Activated B cell treated with CpG ODN at 0.5 μM for 24 hours (primary cell): ENCODE data around the gene GSG1L. TPM values are rescaled to one million over a fixed set of nuclear protein-coding genes. Genes with fewer than 3 reads are reported as not detected.

Experiments used
- ATAC-seq: fragments of 200-7000 bp; cut with Tn5 transposase; one replicate; pipeline ENCODE4 v1.10.0; 2021; ENCODE audit warnings: low read depth, mild to moderate bottlenecking, moderate library complexity
- CTCF ChIA-PET: fragments of 350-600 bp; sonication (Branson Sonifier 250); formaldehyde crosslinking; loops from one replicate; lab custom pipeline; 2021; ENCODE audit warnings: antibody characterized with exemption; lab: Charles Lee
- POLR2A ChIA-PET: fragments of 350-600 bp; sonication (Branson Sonifier 250); formaldehyde crosslinking; loops from one replicate; lab custom pipeline; 2021; ENCODE audit warnings: antibody characterized with exemption; lab: Charles Lee
- DNase-seq: peaks from one replicate; pipeline ENCODE4 v3.0.0; 2022
- H3K27ac Mint-ChIP-seq: one replicate; pipeline ENCODE4 v1.8.0; 2020; ENCODE audit warnings: mixed read lengths
- H3K27me3 Mint-ChIP-seq: one replicate; pipeline ENCODE4 v1.8.0; 2021; ENCODE audit warnings: mixed read lengths
- H3K36me3 Mint-ChIP-seq: one replicate; pipeline ENCODE4 v1.8.0; 2021; ENCODE audit warnings: low read depth, mixed read lengths
- H3K4me1 Mint-ChIP-seq: one replicate; pipeline ENCODE4 v1.8.0; 2021; ENCODE audit warnings: mixed read lengths
- H3K4me3 Mint-ChIP-seq: one replicate; pipeline ENCODE4 v1.8.0; 2020; ENCODE audit warnings: mild to moderate bottlenecking, mixed read lengths
- H3K9me3 Mint-ChIP-seq: one replicate; pipeline ENCODE4 v1.8.0; 2020; ENCODE audit warnings: mixed read lengths
- CTCF ChIP-seq: fragments of 200-600 bp; IDR thresholded peaks from one replicate; pipeline ENCODE4 v1.8.0; 2022; ENCODE audit warnings: antibody characterized with exemption, mild to moderate bottlenecking
- intact Hi-C: fragments of 100-400 bp; cut with micrococcal nuclease; formaldehyde crosslinking; loops from one replicate; pipeline ENCODE4 v1.15.1; 2024
- total RNA-seq: library from RNA; stranded (reverse); gene quantifications from 2 replicates; pipeline ENCODE4 v1.2.3, GENCODE V29; 2022

Gene GSG1L
- total RNA-seq, 1 donor from 2014 or later, result not detected

- no peaks in the 10 kb centered on the region for H3K27me3 Mint-ChIP-seq
- POLR2A ChIA-PET, result no interaction called here
- no peaks in the 10 kb centered on the region for H3K9me3 Mint-ChIP-seq
- peaks cover 48% of the 10 kb centered on the region for H3K36me3 Mint-ChIP-seq
- no peak for TF ChIP-seq CTCF
- H3K4me1 Mint-ChIP-seq, result no peaks in the 10 kb centered on the region
- DNase-seq (no peak), ATAC-seq (no peak)
- H3K27ac Mint-ChIP-seq, result no peak overlapping the region
- CTCF ChIA-PET, result no interaction called here
- intact Hi-C loops, result no loop called here
- no peak overlapping the region for H3K4me3 Mint-ChIP-seq
These were observed 292.2 kb downstream of the GSG1L start for GRCh38 chr16:27771201-27771910.

- CTCF ChIA-PET, result no interaction called here
- Mint-ChIP-seq H3K27me3 (no peaks in the 10 kb centered on the region), H3K36me3 (peaks cover 54% of the 10 kb centered on the region), H3K27ac (no peak overlapping the region), H3K4me3 (no peak overlapping the region), H3K9me3 (no peaks in the 10 kb centered on the region), H3K4me1 (no peaks in the 10 kb centered on the region)
- ATAC-seq (no peak), DNase-seq (no peak)
- POLR2A ChIA-PET, result no interaction called here
- intact Hi-C loops, result no loop called here
- no peak for TF ChIP-seq CTCF
These were observed 293.0 kb downstream of the GSG1L start for GRCh38 chr16:27770271-27771196.

GRCh38 chr16:27769561-27770255 lies 293.8 kb downstream of the GSG1L start:
- CTCF ChIA-PET, result no interaction called here
- Mint-ChIP-seq H3K4me3 (no peak overlapping the region), H3K27ac (no peak overlapping the region), H3K36me3 (peaks cover 60% of the 10 kb centered on the region), H3K4me1 (no peaks in the 10 kb centered on the region), H3K9me3 (no peaks in the 10 kb centered on the region), H3K27me3 (no peaks in the 10 kb centered on the region)
- TF ChIP-seq CTCF, result no peak
- no peak for ATAC-seq
- intact Hi-C loops, result no loop called here
- DNase-seq, result no peak
- POLR2A ChIA-PET, result no interaction called here

- no peaks in the 10 kb centered on the region for H3K4me1 Mint-ChIP-seq
- H3K9me3 Mint-ChIP-seq, result peaks cover under 1% of the 10 kb centered on the region
- DNase-seq, result no peak
- CTCF ChIA-PET, result no interaction called here
- peaks cover 67% of the 10 kb centered on the region for H3K36me3 Mint-ChIP-seq
- H3K4me3 Mint-ChIP-seq, result no peak overlapping the region
- H3K27ac Mint-ChIP-seq, result no peak overlapping the region
- intact Hi-C loops, result no loop called here
- TF ChIP-seq CTCF, result no peak
- POLR2A ChIA-PET, result no interaction called here
- no peaks in the 10 kb centered on the region for H3K27me3 Mint-ChIP-seq
- no peak for ATAC-seq
These were observed 294.8 kb downstream of the GSG1L start for GRCh38 chr16:27768651-27769272.
